ENCODE results near the gene TEP1.

The TEP1 gene

DNA sequence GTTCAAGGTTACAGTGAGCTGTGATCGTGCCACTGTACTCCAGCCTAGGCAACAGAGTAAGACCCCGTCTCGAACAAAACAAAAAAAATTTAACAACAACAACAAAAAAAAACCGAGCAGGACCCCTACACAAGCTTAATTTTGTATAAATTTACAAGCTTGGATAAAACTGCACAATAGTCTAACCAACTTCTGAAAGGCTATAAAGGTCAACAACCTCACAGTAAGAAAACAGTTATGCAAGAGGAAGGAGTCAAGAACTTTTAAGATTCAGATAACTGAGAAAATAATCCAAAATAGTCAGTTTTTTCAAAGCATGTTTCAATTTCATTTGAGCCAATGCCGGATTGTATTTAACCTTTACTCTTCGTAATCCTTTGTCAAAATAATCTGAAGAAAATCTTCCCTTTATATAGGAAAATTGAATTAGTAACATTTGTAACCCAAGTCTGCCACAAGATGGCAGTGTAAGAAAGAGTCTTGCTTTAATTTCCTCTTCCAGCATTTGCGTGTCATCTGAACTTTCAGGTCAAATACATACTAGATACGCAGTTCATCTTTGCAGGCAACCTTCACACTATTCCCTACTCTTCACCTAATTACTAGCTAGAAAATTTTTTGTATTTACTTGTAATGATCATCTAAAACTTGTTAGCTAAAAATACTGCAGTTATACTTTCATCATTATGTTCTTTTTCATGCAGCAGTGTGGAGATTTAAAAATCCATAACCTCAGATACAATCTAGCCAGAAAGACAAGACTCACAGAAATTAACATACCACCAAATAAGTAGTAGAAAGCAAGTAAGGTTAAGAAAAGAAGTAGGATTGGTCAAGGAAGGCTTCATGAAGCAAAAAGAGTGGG is 86.1 kb downstream of the TEP1 start:
- DNase-seq: peak in 11 of 42 donors; percentile 15 to 73 (median 45)
- intact Hi-C loops (cut with DNase I): loop anchor here (5.0 kb wide), 2 partner anchors 280 to 355 kb away; partner anchors contain the start of gene RNASE4

DNA sequence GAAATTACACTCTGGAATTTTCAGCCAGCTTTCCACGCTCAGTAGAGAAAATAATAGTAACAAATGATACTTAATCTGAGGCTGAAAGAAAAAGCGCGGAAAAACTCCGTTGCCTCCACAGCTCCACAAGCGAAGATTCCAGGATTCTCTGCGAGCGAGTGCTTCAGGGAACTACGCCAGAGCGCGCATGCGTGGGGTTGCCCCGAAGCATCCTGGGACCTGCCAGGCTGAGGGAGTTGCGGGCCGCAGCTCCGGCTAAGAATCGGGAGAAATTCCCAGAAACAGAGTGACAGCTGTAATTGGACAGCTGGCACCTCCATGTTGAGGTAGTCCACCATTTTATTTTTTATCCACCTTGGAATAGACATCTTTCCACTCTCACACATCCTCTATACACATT is 95.6 kb downstream of the TEP1 start:
- DNase-seq: no peak
- intact Hi-C loops (cut with DNase I): no loop called here
